BJ (cell line): Measurements from ENCODE around the gene AGT. TPM values are rescaled to one million over a fixed set of nuclear protein-coding genes. Genes with fewer than 3 reads are reported as not detected.
"Not testable (repeated sequence)": the region's sequence is repeated elsewhere in the genome, so short reads cannot be mapped to it uniquely, and the experiment has no call there.

ENCODE experiments used
- CTCF ChIA-PET: fragments of 350-600 bp; formaldehyde crosslinking; extraction: SDS; loops from one replicate; lab custom pipeline; 2021; ENCODE audit warnings: antibody characterized with exemption, inconsistent platforms; lab: Yijun Ruan, JAX
- POLR2A ChIA-PET: fragments of 300-600 bp; sonication (Branson Sonifier 250); formaldehyde crosslinking; extraction: SDS; loops from one replicate; lab custom pipeline; 2021; ENCODE audit warnings: antibody characterized with exemption; lab: Charles Lee
- DNase-seq: peaks from one replicate; pipeline ENCODE4 v3.0.0-alpha.2; 2011; ENCODE audit warnings: low read depth
- H3K27me3 ChIP-seq: 2 replicates; pipeline ENCODE4 v1.6.0; 2011; ENCODE audit warnings: low read length; ENCODE audit not compliant: control insufficient read depth, insufficient read depth
- H3K36me3 ChIP-seq: 2 replicates; pipeline ENCODE4 v1.5.1; 2011; ENCODE audit warnings: low read length; ENCODE audit not compliant: control insufficient read depth, insufficient read depth
- H3K4me3 ChIP-seq: 2 replicates; pipeline ENCODE4 v1.5.1; 2011; ENCODE audit warnings: low read depth, mild to moderate bottlenecking, control low read depth, low read length
- polyA plus RNA-seq: library from polyadenylated mRNA; depleted of rRNA; stranded (reverse); fragments of >200 nt; gene quantifications from 2 replicates; pipeline ENCODE4 v1.2.3, GENCODE V29; 2011
- TF ChIP-seq, protein P1 (sequence below): IDR thresholded peaks from 2 replicates; pipeline ENCODE4 v1.5.1; 2011; ENCODE audit warnings: low read depth, mild to moderate bottlenecking, control low read depth, inconsistent platforms, low read length, moderate library complexity; ENCODE audit not compliant: insufficient read depth

AGT gene
- polyA plus RNA-seq, 1 experiment = 4.1 TPM

DNA sequence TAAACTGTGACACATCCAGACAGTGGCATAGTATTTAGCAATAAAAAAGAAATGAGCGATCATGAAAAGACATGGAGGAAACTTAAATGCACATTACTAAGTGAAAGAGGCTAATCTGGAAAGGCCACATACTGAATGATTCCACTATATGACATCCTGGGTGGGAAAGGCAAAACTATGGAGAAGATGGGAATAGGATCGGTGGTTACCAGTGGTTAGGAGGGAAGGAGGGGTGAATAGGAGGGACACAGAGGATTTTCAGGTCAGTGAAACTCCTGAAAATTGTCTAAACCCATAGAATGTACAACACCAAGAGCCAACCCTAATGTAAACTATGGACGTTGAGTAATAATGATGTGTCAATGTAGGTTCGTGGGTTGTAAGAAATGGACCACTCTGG is 13.8 kb downstream of the AGT start:
- Histone ChIP-seq H3K27me3 (peaks cover 1% of the 10 kb centered on the region; the same call in 1 of the 2 replicates), H3K4me3 (no peak overlapping the region), H3K36me3 (no peaks in the 10 kb centered on the region)
- TF ChIP-seq, protein P1, sequence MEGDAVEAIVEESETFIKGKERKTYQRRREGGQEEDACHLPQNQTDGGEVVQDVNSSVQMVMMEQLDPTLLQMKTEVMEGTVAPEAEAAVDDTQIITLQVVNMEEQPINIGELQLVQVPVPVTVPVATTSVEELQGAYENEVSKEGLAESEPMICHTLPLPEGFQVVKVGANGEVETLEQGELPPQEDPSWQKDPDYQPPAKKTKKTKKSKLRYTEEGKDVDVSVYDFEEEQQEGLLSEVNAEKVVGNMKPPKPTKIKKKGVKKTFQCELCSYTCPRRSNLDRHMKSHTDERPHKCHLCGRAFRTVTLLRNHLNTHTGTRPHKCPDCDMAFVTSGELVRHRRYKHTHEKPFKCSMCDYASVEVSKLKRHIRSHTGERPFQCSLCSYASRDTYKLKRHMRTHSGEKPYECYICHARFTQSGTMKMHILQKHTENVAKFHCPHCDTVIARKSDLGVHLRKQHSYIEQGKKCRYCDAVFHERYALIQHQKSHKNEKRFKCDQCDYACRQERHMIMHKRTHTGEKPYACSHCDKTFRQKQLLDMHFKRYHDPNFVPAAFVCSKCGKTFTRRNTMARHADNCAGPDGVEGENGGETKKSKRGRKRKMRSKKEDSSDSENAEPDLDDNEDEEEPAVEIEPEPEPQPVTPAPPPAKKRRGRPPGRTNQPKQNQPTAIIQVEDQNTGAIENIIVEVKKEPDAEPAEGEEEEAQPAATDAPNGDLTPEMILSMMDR = no peak
- ChIA-PET POLR2A (no interaction called here), CTCF (no interaction called here)
- DNase-seq = no peak

DNA sequence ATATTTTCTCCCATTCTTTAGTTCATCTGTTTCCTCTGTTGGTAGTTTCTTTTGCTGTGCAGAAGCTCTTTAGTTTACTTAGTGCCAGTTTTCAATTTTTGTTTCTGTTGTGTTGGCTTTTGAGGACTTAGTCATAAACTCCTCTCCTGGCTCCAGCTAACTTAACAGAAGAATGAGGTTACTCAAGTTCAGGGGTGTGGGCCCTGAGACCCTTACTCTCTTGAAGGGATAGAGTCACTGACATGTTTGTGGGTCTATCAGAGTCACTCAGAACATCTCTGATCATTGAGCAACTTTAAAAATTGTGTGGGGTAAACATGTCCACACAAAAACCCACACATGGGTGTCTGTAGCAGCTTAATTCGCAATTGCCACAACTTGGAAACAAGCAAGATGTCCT is 14.2 kb downstream of the AGT start:
- Histone ChIP-seq H3K4me3 (no peak overlapping the region), H3K36me3 (no peaks in the 10 kb centered on the region), H3K27me3 (peaks cover 1% of the 10 kb centered on the region; the same call in 1 of the 2 replicates)
- TF ChIP-seq, protein P1 = no peak
- no peak for DNase-seq
- ChIA-PET CTCF (no interaction called here), POLR2A (no interaction called here)

DNA sequence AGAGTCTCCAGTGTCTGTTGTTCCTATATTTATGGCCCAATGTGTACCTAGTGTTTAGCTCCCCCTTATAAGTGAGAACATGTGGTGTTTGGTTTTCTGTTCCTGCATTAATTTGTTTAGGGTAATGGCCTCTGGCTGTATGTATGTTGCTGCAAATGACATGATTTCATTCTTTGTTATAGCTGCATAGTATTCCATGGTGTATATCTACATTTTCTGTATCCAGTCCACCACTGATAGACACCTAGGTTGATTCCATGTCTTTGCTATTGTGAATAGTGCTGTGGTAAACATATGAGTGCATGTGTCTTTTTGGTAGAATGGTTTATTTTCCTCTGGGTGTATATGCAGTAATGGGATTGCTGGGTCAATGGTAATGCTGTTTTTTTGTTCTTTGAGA is 15.0 kb downstream of the AGT start:
- CTCF ChIA-PET, DNase-seq, H3K4me3 ChIP-seq, POLR2A ChIA-PET, H3K27me3 ChIP-seq, H3K36me3 ChIP-seq: not testable (repeated sequence)

DNA sequence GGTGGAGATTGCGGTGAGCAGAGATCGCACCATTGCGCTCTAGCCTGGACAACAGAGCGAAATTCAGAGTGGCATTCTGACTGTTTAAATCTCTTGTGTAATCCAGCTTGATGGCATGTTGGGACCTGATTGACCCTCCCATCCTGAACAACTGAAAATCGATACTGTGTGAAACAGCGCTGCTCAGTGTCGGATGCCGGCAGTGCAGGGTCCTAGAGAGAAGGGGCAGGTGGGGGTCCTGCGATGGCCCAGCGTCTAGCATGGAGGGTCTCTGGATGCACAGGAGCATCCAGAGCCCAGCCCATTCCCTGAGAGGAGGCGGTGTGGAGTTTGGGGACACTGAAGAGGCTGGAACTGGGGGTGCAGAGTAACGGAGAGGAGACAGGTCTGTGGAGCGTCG is 15.8 kb downstream of the AGT start:
- Histone ChIP-seq H3K4me3 (no peak overlapping the region), H3K36me3 (peaks cover 2% of the 10 kb centered on the region), H3K27me3 (peaks cover 1% of the 10 kb centered on the region; the same call in 1 of the 2 replicates)
- ChIA-PET CTCF (interaction anchor here (0.9 kb wide), 1 partner anchor 55 kb away, joined by 3 read pairs; no protein-coding TSS in a partner anchor), POLR2A (no interaction called here)
- TF ChIP-seq, protein P1 = no peak
- DNase-seq = no peak

DNA sequence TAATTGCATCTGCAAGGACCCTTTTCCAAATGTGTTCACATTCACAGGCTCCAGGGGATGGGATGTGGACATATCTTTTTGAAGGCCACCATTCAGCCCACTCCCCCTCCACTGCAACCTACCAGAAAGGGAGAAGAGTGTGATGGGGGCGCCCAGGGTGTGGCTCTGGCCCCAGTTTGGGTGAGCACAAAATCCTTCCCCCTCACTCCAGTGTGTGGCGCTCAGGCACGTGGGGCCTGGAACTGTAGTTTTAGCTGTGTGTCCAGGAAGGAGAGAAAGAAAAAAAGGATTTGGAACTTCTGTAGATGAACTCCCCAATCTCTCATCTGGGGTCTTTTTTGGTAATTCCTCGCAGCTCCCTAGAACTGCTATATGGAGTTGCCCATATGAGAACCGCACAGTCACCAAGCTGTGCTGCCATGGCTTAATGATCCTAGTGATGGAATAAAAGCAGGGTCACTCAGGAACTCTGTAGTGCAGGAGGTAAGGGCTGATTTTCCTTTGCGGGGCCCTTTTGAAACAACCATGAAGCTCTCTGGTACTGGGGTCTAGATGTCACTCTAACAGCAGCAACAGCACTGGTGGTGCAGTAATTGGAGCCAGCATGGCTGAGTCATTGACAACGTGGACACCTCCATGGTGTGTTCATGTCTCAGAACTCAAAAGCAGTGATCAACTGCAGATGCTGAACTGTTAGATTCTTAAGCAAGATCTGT is 17.0 kb downstream of the AGT start:
- Histone ChIP-seq H3K27me3 (peaks cover 1% of the 10 kb centered on the region; the same call in 1 of the 2 replicates), H3K4me3 (no peak overlapping the region), H3K36me3 (peaks cover 4% of the 10 kb centered on the region)
- TF ChIP-seq, protein P1 = no peak
- ChIA-PET POLR2A (no interaction called here), CTCF (interaction anchor here (0.9 kb wide), 1 partner anchor 54 kb away, joined by 3 read pairs; no protein-coding TSS in a partner anchor)
- no peak for DNase-seq

DNA sequence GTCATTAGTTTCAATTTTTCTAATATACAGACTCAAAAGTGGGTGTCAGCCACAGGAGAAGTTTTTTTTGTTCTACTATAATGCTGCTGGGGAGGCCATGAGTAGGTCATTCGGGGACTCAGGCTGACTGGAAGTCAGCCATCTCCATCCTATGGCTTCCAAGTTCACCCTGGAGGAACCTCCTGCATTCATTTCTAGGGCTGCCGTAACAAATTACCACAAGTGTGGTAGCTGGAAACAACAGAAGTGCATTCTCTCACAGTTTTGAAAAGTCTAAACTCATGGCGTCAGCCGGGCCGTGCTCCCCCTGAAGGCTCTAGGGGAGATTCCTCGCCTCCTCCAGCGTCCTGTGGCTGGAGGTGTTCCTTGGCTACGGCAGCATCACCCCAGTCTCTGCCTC is 17.7 kb downstream of the AGT start:
- H3K27me3 ChIP-seq = no peaks in the 10 kb centered on the region
- no peak overlapping the region for H3K4me3 ChIP-seq
- ChIA-PET POLR2A (no interaction called here), CTCF (no interaction called here)
- no peak for DNase-seq
- TF ChIP-seq, protein P1 = no peak
- H3K36me3 ChIP-seq = peaks cover 9% of the 10 kb centered on the region
